Rectal smooth muscle tissue (tissue), 1 donor: ENCODE measurements around the gene SEL1L3.
"Not testable (repeated sequence)": the region's sequence is repeated elsewhere in the genome, so short reads cannot be mapped to it uniquely, and the experiment has no call there.

Source experiments
- H3K27ac ChIP-seq: one replicate; pipeline ENCODE4 v1.7.0; 2013; ENCODE audit warnings: low read depth, low read length, inconsistent platforms
- H3K27me3 ChIP-seq: one replicate; pipeline ENCODE4 v1.7.0; 2013; ENCODE audit warnings: low read length; ENCODE audit not compliant: control insufficient read depth, insufficient read depth
- H3K36me3 ChIP-seq: one replicate; pipeline ENCODE4 v1.7.0; 2013; ENCODE audit warnings: low read length; ENCODE audit not compliant: control insufficient read depth, insufficient read depth
- H3K4me1 ChIP-seq: one replicate; pipeline ENCODE4 v1.7.0; 2013; ENCODE audit warnings: low read length; ENCODE audit not compliant: control insufficient read depth, insufficient read depth
- H3K4me3 ChIP-seq: one replicate; pipeline ENCODE4 v1.7.0; 2013; ENCODE audit warnings: low read length
- H3K9ac ChIP-seq: one replicate; pipeline ENCODE4 v1.7.0; 2013; ENCODE audit warnings: low read length

Gene SEL1L3

DNA sequence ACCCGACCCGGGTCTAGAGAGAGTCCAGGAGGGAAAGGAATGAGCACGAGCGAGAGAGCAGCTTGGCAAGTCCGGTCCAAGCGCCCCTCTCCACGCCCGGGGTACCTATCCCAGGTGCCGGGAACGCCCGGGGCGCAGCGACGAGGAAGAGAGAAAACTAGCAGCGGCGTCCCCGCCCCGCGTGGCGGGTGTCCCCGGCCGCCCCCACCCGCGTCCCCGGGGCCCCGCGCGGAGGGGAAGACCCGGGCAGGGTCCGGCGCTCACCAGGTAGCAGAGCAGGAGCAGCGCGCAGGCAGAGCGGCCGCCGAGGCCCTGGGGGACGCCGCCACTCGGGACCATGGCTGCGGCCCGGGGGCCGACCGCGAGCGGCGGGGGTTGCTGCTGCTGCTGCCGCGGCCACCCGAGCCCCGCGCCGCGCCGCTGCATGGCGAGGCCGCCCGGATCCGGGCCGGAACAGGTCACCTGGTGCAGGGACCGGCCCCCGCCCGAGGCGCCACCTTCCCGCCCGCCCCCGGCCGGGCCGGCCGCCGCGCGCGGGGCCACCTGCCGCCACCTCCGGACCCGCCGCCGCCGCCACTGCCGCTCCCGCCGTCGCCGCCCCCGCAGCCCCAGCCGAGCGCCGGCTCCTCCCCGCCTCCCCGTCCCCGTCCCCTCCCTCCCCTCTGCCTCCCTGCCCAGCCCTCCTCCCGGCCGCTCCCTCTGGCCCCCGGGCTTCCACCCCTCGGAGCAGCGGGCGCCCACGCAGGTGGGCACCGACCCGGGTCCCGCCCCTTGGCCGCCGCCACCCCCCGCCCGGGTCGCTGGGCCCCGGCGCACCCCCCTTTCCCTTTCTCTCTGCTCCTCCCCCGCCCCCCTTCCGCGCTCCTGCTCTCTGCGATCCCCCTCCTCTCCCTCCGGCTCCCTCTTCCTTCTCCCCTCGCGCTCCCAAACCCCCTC, at the start of gene SEL1L3:
Gene SEL1L3, minus strand, starts transcription at position 578 of the 936 bp plus-strand sequence. Its CDS starts 152 bp downstream, at position 426.
- Histone ChIP-seq H3K9ac (peak within 1 kb of the TSS; percentile 35), H3K4me1 (peaks cover 2% of the 10 kb centered on the region)

DNA sequence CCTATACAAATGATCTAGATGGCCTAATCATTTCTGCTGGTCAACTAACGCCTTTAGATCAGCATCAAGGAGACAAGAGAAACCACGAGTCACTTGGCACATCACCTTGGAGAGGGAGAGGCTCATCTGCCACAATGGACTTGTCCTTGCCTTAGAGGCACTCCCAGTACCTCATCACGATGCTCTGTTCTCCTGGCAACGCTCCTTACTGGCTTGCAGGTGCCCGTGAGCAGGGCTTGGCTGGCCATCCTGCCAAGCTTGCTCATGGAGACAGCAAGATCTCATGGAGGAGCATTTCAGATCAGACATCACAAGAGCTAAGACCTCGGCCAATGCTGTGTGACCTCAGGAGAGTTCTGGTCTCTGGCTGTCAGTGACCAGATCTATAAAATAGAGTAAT, 48.6 kb upstream of the SEL1L3 start:
- Histone ChIP-seq H3K4me3 (no peak overlapping the region), H3K36me3 (no peaks in the 10 kb centered on the region), H3K9ac (no peak overlapping the region)

More for the DNA sequence above, at the start of gene SEL1L3:
- Histone ChIP-seq H3K27ac (no peak within 1 kb of the TSS), H3K4me3 (peak within 1 kb of the TSS; percentile 65), H3K36me3 (no peaks in the 10 kb centered on the region), H3K27me3 (no peaks in the 10 kb centered on the region)

DNA sequence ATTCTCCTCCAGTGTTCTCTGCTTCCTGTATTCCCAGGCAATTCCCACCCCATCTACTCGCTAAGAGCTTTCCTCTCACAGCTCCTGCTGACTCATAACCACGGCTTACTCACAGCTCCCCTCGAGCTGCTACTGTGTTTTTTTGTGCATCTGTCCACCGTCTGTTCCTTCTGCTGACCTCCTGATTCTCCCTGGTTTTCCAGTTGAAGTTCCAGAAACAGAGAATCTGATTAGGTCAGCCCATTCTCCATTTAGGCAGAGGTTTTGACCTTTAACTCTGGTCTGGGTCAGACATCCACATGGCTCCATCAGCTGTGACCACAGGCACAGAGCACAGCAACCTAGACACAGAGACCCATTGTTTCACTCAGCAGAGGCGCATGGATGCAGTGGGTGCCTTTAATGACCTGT, 45.7 kb upstream of the SEL1L3 start:
- Histone ChIP-seq H3K4me3 (no peak overlapping the region), H3K27ac (no peak overlapping the region), H3K4me1 (peaks cover 3% of the 10 kb centered on the region), H3K27me3 (no peaks in the 10 kb centered on the region), H3K36me3 (no peaks in the 10 kb centered on the region), H3K9ac (no peak overlapping the region)

More for the DNA sequence above, 48.6 kb upstream of the SEL1L3 start:
- H3K4me1 ChIP-seq, result peaks cover 3% of the 10 kb centered on the region
- H3K27me3 ChIP-seq, result no peaks in the 10 kb centered on the region
- no peak overlapping the region for H3K27ac ChIP-seq

DNA sequence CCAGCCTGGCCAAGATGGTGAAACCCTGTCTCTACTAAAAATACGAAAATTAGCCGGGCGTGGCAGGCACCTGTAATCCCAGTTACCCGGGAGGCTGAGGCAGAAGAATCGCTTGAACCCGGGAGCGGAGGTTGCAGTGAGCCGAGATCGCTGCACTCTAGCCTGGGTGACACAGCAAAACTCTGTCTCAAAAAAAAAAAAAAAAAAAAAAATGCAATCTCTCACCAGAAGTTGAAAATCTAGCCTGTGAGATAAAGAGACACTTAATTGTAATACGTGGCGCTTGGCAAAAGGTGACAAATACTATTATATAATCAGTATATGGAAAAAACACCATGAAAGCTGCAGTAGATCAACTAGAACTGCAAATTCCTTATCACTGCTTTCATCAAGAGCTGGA, 43.3 kb upstream of the SEL1L3 start:
- H3K36me3 ChIP-seq, H3K4me1 ChIP-seq, H3K27ac ChIP-seq, H3K4me3 ChIP-seq, H3K9ac ChIP-seq, H3K27me3 ChIP-seq: not testable (repeated sequence)

DNA sequence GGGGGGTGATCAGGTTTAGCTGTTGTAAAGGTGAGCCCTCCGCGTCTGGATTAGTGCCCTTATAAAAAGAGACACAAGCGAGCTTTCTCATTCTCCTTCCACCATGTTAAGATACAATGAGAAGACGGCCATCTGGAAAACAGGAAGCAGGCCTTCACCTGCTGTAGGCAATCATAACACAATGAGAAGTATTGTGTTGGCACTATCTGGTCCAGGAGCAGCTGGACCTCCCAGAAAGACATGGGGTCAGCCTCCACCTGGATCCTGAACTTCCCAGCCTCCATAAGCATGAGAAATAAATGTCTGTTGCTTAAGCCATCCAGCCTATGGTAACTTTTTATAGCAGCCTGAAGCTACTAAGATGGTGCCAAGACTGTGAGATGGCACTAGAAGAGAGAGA, 42.6 kb upstream of the SEL1L3 start:
- Histone ChIP-seq H3K27ac (no peak overlapping the region), H3K27me3 (no peaks in the 10 kb centered on the region), H3K4me3 (no peak overlapping the region), H3K9ac (no peak overlapping the region), H3K36me3 (no peaks in the 10 kb centered on the region), H3K4me1 (no peaks in the 10 kb centered on the region)

DNA sequence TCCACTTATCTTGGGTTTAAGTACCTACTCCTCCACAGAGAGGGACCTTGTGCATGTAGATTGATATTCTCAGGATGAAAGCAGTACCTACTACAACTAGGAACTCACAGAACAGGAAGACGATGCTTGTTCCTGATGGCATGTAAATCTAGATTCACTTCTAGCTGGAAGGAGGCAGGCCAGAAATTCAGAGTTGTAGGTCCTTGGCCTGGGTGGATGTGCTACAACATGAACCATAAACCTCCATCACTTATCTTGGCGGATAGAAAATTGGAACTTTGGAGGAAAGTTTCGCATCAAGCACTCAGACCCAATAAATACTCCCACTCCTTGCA, 41.9 kb upstream of the SEL1L3 start:
- Histone ChIP-seq H3K4me3 (no peak overlapping the region), H3K36me3 (no peaks in the 10 kb centered on the region), H3K27me3 (no peaks in the 10 kb centered on the region), H3K27ac (no peak overlapping the region), H3K4me1 (no peaks in the 10 kb centered on the region), H3K9ac (no peak overlapping the region)

DNA sequence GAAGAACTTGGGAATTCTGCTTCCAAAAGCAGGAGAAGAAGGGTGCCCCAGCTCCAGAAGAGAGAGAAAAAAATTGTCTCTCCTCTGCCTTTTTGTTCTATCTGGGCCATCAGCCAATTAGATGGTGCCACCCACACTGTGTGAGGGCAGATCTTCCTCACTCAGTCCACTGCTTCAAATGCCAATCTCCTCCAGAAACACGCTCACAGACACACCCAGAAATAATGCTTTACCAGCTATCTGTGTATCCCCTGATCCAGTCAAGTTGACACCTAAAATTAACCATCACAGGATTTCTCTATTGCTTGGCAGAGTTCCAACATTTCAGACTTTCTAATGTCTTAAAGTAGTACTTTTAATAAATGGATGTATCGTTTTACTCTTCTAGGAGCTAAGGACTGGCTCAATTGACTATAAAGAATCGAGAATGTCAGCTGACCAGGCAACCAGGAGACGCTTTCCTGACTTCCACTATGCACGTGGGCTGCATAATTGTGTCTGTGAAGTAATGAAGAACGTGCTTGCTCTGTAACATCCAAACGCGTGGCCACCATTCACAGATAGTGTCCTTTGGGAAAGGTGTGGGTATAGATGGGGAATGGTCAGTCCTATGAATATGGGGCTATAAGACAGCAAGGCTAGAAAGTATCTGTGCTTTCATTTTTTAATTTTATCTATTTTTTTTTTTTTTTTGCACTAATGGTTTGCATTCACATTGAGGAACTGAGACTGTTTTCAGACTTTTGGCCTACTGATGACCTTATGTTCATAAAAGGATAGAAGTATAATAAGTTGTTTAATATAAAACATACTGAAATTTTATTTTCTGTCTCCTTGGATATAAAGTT, 41.3 kb upstream of the SEL1L3 start:
- no peak overlapping the region for H3K4me3 ChIP-seq
- no peaks in the 10 kb centered on the region for H3K36me3 ChIP-seq
- H3K27ac ChIP-seq, result no peak overlapping the region
- H3K4me1 ChIP-seq, result no peaks in the 10 kb centered on the region
- H3K9ac ChIP-seq, result no peak overlapping the region
- no peaks in the 10 kb centered on the region for H3K27me3 ChIP-seq

DNA sequence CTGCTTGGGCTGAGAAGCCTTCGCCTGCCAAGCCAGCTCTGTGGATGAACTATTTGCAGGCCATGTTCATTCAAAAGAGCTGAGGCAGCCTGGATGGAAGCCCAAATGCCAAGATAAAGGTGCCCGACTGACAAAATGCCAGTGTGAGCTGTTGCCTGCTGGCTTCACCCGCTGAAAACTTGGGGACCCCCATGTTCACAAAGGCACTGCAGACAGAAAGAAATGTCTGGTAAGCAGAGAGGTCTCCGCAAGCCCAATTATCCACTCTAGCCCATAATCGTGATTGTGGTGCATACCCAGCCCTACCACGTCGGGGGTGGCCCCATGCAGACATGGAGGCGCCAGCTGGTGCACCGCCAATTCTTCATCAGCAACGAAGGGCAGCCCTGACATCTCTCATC, 38.2 kb upstream of the SEL1L3 start:
- Histone ChIP-seq H3K27me3 (no peaks in the 10 kb centered on the region), H3K9ac (no peak overlapping the region), H3K36me3 (no peaks in the 10 kb centered on the region), H3K4me1 (no peaks in the 10 kb centered on the region), H3K27ac (no peak overlapping the region), H3K4me3 (no peak overlapping the region)

DNA sequence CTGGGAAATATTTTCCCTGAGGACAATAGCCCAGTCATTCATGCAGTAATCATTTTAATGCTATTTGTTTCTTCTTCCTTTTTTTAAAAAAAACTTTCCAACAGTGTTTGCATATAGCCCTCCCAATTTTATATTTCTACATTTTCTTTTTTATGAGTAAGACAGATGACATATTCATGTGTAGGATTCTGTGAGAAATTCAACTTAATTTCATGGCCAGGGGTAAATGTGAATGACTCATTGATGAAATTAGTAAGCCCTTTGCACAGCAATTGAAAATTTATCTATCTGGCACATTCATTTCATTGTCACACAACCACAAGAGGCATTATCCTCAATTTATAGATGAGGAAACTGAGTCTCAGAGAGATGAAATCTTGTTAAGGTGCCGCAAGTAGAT, 37.5 kb upstream of the SEL1L3 start:
- Histone ChIP-seq H3K4me3 (no peak overlapping the region), H3K36me3 (no peaks in the 10 kb centered on the region), H3K27me3 (no peaks in the 10 kb centered on the region), H3K9ac (no peak overlapping the region), H3K27ac (no peak overlapping the region), H3K4me1 (no peaks in the 10 kb centered on the region)

DNA sequence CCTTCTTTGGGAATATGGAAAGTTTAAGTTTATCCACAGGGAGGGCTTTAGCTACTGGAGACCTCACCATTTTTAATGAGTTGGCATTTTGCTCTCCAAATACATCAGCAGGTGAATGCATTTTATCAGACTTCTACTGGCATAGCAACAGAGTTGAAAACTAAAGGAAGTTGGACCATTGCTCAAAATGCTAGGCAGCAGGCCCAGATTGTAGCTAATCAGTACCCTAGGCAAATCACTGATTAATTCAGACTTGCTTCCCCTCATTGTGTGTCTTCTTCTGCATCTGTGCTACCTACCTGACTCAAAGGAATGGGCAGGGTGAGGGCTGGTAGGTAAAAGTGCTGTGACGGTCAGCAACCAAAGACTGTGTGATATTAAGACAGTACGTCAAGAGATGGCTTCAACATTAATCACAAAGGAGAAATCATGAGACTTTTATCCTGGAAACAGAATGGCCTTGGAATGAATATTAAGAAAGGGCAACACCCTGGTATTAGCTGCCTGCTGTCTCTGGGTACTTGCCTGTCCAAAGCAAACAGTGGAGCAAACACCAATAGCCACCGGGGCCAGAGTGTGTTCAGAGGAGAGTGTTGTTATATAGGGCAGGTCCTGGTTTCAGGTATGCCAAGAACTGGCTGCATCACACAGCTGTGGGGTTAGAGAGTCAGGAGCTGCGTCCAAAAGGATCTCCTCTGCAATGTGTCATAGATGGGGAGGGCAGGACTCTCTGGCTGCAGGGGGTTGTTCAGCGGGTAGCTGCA, 34.2 kb upstream of the SEL1L3 start:
- Histone ChIP-seq H3K4me1 (no peaks in the 10 kb centered on the region), H3K36me3 (no peaks in the 10 kb centered on the region), H3K27ac (no peak overlapping the region), H3K9ac (no peak overlapping the region), H3K4me3 (no peak overlapping the region), H3K27me3 (no peaks in the 10 kb centered on the region)

DNA sequence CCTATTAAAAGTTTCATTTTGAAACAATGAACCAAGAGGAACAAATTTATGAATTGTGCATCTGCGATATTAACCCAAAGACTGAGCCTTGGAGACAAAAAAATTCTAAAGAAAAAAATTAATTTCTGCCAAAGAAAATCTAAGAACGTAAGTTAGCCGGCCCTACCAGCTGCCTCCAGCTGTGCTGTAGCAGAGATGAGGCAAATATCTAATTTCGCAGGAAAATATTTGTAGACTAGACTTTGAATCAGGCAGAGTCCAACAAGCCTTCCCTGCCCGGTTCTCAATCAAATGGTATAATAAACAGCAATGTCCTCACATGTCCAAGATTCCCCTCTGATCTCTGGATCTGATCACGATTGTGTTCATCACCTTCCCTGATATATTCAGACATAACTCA, 30.0 kb upstream of the SEL1L3 start:
- H3K27me3 ChIP-seq, result no peaks in the 10 kb centered on the region

More for the DNA sequence above, 30.0 kb upstream of the SEL1L3 start:
- no peak overlapping the region for H3K4me3 ChIP-seq
- no peaks in the 10 kb centered on the region for H3K4me1 ChIP-seq
- no peaks in the 10 kb centered on the region for H3K36me3 ChIP-seq
- H3K9ac ChIP-seq, result no peak overlapping the region
- H3K27ac ChIP-seq, result no peak overlapping the region
